Neutrophil (primary cell): ENCODE measurements around the gene APOB.

Source experiments
- H3K27ac ChIP-seq: fragments of 200-600 bp; sonication (generic); 2 replicates; pipeline ENCODE4 v1.5.1; 2016; ENCODE audit warnings: mild to moderate bottlenecking, moderate library complexity
- H3K27me3 ChIP-seq: fragments of 200-600 bp; sonication (generic); 2 replicates; pipeline ENCODE4 v1.6.0; 2016; ENCODE audit warnings: mild to moderate bottlenecking
- H3K36me3 ChIP-seq: fragments of 200-600 bp; sonication (generic); 2 replicates; pipeline ENCODE4 v1.5.1; 2017
- H3K4me1 ChIP-seq, 2 experiments: fragments of 200-600 bp in 1 of 2; sonication (generic) in 1 of 2; 1 replicate in 1 of 2; 2 replicates in 1 of 2; pipeline versions ENCODE4 v1.5.1 to v1.6.1; 2013 to 2016; ENCODE audit warnings: low read depth in 1 of 2, low read length in 1 of 2, mild to moderate bottlenecking in 1 of 2, moderate library complexity in 1 of 2; ENCODE audit not compliant: control insufficient read depth in 1 of 2, insufficient read depth in 1 of 2
- H3K4me3 ChIP-seq, 2 experiments: fragments of 200-600 bp in 1 of 2; sonication (generic) in 1 of 2; 1 replicate in 1 of 2; 2 replicates in 1 of 2; pipeline ENCODE4 v1.5.1; 2013 to 2016; ENCODE audit warnings: low read depth in 1 of 2, low read length in 1 of 2, mild to moderate bottlenecking in 1 of 2, moderate library complexity in 1 of 2
- H3K9me3 ChIP-seq: fragments of 200-600 bp; sonication (generic); 2 replicates; pipeline ENCODE4 v1.5.1; 2016
- TF ChIP-seq, protein P1 (sequence below): fragments of 200-600 bp; sonication (generic); IDR thresholded peaks from 2 replicates; pipeline ENCODE4 v1.5.1; 2016; ENCODE audit warnings: antibody characterized with exemption

The APOB gene

DNA sequence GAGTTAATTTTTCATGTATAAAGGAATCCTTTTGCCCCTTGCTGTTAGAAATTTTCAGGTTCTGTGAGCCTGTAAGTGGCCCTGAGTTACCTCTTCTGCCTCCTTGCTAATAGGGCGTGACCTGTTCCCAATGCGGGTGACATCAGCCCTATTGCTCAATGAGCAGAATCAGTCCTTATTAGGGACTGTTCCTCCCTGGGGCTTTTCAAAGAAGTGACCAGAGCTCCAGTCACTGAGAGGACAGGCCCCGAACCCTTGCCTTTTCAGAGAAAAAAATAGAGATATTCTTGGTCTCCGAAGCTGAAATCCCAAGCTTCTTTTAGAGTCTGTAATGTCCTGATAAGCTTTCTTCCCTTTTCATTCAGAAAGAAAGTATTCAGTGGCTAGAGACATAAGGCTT, 8.2 kb upstream of the APOB start:
- Histone ChIP-seq H3K4me3 (no peak overlapping the region), H3K27ac (no peak overlapping the region), H3K4me1 (no peaks in the 10 kb centered on the region), H3K36me3 (no peaks in the 10 kb centered on the region), H3K27me3 (no peaks in the 10 kb centered on the region), H3K9me3 (no peaks in the 10 kb centered on the region)
- TF ChIP-seq, protein P1, sequence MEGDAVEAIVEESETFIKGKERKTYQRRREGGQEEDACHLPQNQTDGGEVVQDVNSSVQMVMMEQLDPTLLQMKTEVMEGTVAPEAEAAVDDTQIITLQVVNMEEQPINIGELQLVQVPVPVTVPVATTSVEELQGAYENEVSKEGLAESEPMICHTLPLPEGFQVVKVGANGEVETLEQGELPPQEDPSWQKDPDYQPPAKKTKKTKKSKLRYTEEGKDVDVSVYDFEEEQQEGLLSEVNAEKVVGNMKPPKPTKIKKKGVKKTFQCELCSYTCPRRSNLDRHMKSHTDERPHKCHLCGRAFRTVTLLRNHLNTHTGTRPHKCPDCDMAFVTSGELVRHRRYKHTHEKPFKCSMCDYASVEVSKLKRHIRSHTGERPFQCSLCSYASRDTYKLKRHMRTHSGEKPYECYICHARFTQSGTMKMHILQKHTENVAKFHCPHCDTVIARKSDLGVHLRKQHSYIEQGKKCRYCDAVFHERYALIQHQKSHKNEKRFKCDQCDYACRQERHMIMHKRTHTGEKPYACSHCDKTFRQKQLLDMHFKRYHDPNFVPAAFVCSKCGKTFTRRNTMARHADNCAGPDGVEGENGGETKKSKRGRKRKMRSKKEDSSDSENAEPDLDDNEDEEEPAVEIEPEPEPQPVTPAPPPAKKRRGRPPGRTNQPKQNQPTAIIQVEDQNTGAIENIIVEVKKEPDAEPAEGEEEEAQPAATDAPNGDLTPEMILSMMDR, result no peak

DNA sequence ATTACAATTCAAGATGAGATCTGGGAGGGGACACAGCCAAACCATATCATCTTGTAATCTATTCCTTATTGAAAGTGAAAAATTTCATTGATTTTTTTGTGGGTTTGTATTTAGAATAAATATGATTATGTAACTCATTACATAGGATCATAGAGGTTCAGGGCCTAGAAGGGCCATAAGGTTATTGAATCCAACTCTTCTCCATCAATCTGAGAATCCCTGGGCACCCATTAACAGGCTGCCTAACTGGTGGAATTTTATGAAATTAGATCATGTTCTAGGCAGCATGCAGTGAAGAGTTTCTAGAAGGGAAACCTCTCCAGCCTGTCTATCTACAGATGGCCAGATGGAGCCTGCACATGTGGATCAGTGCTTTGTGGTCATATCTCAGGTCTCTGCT, 6.3 kb upstream of the APOB start:
- no peaks in the 10 kb centered on the region for H3K4me1 ChIP-seq
- H3K36me3 ChIP-seq, result no peaks in the 10 kb centered on the region
- H3K4me3 ChIP-seq, result no peak overlapping the region
- TF ChIP-seq, protein P1, result no peak
- H3K9me3 ChIP-seq, result no peaks in the 10 kb centered on the region
- no peak overlapping the region for H3K27ac ChIP-seq
- H3K27me3 ChIP-seq, result peaks cover 17% of the 10 kb centered on the region

DNA sequence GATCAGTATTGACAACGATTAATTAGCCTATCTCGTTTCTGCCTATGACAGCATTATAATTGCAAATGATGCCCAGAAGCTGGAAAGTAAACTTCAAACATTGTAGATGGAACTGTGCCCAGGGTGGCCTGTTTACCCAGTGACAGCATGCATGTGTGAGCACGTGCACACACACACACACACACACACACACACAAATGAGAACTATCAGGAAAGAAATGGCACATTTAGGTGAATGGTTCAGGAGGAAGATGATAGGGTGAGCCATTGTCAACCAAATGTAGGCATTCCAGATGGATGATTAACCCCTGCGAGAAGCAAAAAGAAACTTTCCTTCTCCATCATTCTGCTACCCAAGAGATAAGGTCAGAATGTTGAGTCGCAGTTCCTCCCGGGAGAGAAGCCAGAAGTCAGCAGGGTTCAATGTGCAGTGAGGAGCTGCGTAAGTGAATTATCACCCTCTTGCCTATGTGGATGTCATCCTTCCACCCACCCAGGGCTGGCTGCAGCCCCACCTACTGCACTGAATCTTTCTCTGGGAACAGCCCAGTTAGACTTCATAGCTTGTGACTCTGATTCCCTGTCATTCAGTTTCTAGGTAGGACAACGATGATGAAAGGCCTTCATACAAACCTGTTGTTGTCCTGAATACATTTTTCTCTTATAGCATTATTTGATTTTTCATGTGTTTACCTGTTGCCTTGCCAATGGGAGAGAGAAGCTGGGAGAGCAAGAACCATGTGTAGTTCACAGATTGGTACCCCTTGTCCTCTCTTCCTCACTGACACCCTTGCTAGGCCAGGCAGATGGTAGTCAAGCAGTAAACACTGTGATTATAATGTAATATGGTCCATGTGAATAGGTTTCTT, 3.5 kb upstream of the APOB start:
- Histone ChIP-seq H3K36me3 (no peaks in the 10 kb centered on the region), H3K9me3 (no peaks in the 10 kb centered on the region), H3K27ac (no peak overlapping the region), H3K4me3 (no peak overlapping the region), H3K27me3 (peaks cover 44% of the 10 kb centered on the region), H3K4me1 (no peaks in the 10 kb centered on the region)
- TF ChIP-seq, protein P1, result no peak

DNA sequence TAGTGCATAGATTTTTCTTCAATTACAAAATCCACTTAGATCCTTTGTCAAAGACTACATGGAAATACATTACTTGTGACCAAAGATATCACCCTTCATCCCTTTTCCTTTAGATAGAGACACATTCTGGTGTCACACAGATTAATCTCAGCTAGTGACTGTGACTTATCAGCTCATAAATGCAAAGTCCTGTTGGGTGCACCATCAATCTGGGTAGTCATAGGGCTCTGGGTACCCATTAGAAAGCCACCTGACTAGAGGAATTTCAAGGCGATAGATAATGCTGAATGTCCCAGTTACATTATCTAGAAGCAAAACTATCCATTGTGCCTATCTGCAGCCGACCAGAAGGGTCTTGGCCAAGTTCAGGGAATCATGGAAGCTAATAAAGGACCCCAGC, 2.6 kb upstream of the APOB start:
- H3K4me1 ChIP-seq, result no peaks in the 10 kb centered on the region
- no peaks in the 10 kb centered on the region for H3K36me3 ChIP-seq
- H3K27me3 ChIP-seq, result peaks cover 49% of the 10 kb centered on the region
- no peaks in the 10 kb centered on the region for H3K9me3 ChIP-seq
- no peak overlapping the region for H3K27ac ChIP-seq
- no peak overlapping the region for H3K4me3 ChIP-seq
- TF ChIP-seq, protein P1, result no peak

DNA sequence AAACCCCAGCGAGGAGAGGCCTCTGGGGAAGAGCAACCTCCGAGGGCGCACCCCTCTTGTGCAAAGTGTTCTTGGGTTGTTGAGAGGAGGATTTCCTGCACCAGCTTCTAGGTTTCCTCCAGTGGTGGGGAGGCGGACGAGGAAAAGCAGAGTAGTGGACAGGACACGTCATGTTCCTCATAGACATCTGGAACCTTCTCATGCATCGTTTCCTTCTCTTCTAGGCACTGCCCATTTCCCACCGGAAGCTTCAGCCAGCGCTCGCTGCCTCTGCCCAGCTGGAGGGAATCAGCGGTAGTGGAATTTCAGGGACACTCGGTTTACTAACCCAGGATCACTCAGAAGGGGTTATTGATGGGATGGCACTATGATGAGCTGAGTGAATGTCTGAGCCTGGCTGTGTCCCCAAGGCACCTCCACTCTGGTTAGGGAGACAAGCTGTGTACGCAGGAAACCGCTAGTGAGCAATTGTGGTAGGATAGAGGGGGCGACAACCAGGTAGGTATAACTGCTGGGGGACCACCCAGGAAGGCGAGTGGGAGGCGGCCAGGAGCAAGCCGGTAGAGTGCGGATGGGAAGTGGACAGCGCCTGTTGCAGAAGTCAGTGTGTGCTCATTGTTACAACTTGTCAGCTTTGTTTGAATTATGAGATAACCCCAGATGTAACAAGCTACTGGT, 960 bp upstream of the APOB start:
- no peaks in the 10 kb centered on the region for H3K4me1 ChIP-seq
- TF ChIP-seq, protein P1, result no peak
- H3K27ac ChIP-seq, result no peak overlapping the region
- no peak overlapping the region for H3K4me3 ChIP-seq
- H3K36me3 ChIP-seq, result no peaks in the 10 kb centered on the region
- H3K27me3 ChIP-seq, result peaks cover 49% of the 10 kb centered on the region
- H3K9me3 ChIP-seq, result no peaks in the 10 kb centered on the region
